Measurements from ENCODE around the gene PPP3CA.

DNA sequence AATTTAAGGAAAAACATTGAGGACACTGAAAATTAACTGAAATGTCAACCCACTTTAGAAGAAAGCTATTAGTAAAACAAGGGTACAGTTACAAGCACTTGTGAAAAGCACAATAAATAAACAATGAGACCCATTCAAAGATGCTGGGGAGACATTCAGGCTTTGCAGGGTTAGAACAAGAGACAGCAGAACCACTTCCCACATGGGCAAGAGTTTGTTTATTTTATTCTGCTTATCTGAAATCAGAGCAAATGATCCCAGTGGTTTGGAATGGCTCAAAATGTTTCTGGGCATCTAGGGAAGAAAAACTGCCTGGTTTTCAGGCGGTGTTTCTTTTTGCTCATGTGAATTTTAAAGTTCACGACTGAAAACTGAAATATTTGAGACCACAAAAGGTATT is 42.4 kb downstream of the PPP3CA start:
- TF ChIP-seq, protein P1, sequence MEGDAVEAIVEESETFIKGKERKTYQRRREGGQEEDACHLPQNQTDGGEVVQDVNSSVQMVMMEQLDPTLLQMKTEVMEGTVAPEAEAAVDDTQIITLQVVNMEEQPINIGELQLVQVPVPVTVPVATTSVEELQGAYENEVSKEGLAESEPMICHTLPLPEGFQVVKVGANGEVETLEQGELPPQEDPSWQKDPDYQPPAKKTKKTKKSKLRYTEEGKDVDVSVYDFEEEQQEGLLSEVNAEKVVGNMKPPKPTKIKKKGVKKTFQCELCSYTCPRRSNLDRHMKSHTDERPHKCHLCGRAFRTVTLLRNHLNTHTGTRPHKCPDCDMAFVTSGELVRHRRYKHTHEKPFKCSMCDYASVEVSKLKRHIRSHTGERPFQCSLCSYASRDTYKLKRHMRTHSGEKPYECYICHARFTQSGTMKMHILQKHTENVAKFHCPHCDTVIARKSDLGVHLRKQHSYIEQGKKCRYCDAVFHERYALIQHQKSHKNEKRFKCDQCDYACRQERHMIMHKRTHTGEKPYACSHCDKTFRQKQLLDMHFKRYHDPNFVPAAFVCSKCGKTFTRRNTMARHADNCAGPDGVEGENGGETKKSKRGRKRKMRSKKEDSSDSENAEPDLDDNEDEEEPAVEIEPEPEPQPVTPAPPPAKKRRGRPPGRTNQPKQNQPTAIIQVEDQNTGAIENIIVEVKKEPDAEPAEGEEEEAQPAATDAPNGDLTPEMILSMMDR (IDR thresholded peaks at IDR 0.05) = no peak
- no peak for TF ChIP-seq POLR2A (IDR thresholded peaks at IDR 0.05)

Measured in tibial nerve (tissue), 3 donors.